Superior temporal gyrus (tissue), 1 donor: ENCODE measurements around the gene RNU5B-1.

ENCODE experiments used
- DNase-seq: peaks from one replicate; pipeline ENCODE4 v3.0.0-alpha.2; 2016; ENCODE audit errors: extremely low spot score

RNU5B-1 gene

DNA sequence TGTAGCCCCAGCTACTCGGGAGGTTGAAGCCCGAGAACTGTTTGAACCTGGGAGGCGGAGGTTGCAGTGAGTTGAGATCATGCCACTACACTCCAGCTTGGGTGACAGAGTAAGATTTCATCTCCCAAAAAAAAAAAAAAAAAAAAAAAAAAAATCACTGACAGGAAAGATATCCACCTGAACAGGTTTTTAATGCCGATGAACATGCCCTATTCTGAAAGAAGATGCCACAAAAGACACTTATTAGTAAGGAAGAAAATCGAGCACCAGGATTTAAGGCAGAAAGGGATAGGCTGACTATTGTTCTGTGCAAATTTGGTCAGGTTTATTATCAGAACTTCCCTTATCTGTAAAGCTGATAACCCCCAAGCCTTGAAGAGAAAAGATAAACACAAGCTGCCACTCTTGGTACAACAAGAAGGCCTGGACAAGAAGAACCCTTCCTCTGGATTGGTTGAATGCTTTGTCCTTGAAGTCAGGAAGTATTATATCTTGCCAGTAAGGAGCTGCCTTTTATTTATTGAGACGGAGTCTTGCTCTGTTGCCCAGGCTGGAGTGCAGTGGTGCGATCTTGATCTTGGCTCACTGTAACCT, 15.1 kb upstream of the RNU5B-1 start:
- DNase-seq = no peak

DNA sequence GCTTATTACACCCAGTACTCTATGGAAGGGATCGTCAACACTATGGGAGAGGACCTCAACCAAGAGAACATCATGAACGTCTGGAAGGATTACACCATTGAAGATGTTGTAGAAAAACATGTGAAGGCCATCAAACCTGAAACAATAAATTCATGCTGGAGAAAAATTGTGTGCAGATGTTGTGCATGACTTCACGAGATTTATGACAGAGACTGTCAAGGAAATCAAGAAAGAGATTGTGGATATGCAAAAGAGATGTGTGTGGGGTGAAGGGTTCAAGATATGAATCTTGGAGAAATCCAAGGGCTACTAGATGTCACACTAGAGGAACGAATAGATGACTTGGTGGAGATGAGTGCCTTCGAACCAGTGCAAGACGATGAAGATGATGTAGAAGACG, 14.2 kb upstream of the RNU5B-1 start:
- DNase-seq = no peak

DNA sequence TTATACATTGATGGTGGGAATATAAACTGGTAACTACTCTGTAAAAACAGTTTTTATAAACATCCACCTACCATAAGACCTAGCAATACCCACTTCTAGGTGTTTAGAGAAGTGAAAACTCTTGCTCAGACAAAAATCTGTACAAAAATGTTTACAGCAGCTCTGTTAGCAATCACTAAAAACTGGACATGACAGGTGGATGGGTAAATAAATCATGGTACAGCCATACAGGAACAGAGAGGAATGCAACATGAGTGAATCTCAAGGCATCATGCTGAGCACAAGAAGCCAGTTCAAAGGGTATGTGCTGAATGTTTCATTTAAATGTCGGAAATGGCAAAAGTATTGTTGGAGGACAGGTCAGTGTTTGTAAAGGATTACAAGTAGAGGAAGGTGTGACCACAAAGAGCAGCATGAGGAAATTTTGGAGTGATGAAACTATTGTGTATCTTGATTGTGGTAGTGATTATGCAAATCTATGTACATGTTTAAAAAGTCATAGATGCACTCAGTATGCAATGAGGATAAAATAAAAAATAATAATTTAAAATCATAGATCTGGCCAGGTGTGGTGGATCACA, 11.4 kb upstream of the RNU5B-1 start:
- no peak for DNase-seq

DNA sequence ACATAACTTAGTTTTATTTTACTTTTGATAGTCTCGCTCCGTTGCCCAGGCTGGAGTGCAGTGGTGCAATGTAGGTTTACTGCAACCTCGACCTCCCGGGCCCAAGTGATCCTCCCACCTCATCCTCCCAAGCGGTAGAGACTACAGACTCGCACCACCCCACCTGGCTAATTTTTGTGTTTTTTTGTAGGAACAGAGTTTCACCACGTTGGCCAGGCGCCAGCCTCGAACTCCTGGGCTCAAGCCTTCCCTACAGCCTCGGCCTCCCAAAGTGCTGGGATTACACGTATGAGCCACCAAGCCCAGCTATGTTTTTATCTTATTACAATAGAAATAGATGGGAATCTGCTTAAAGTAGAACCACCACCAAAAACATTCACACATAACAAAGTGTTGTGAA, 5.7 kb upstream of the RNU5B-1 start:
- no peak for DNase-seq

DNA sequence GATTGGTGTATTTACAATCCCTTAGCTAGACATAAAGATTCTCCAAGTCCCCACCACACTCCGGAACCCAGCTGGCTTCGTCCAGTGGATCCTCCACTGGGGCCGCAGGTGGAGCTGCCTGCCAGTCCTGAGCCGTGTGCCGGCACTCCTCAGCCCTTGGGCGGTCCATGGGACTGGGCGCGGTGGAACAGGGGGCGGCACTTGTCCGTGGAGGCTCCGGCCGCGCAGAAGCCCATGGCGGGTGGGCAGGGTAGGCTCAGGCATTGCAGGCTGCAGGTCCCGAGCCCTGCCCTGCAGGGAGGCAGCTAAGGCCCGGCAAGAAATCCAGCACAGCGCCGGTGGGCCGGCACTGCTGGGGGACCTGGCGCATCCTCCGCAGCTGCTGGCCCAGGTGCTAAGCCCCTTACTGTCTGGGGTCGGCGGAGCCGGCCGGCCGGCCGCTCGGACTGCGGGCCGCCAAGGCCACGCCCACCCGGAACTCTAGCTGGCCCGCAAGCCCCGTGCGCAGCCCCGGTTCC, 3.5 kb upstream of the RNU5B-1 start:
- DNase-seq = no peak

DNA sequence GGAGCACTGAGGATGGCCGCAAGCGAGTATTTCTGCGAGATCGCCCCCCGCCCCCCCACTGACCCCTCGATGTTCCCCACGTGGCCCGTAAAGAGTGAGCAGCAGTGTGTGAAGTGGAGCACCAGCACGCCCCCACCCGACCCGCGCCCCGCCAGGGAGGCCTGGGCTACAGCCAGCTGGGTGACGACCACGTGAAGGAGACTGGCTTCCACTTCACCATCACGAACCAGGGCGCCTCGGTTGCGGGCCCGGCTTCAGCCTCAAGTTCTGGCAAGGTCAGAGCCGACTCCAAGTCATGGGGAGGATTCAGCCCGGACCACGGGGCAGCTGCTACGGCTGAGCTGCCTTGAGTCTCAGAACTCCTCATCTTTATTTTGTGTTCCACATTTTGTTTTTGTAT, 2.4 kb upstream of the RNU5B-1 start:
- no peak for DNase-seq

DNA sequence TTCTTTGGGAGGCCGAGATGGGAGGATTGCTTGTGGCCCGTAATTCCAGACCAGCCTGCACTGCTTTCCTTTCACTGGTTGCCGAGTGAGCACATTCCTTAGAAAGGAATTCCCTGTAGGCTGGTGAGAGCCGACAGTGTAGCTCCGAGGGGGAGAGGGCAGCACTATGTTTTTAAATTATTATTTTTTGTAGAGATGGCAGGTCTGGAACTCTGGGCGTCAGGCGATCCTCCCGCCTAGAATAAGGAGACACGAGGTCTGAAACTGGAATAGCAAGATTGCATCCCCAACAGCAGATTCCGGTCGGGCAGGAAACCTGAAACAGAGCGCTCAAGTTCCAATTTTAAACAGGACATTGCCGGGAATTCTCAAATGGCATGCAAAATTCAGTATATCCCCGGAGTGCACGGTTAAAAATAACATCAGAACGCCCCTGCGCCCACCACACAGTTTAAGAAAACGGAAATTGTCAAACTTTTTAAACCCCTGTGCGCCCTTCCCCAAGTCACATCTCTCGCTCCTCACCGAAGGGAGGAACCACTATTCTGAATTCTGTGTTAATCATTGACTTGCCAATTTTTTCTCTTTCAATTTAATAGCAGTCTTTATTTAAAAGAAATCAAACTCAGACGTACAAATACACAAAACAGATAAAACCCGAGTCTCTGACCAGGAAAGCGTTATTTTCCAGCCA, 643 bp upstream of the RNU5B-1 start:
- DNase-seq = peak; percentile 80

DNA sequence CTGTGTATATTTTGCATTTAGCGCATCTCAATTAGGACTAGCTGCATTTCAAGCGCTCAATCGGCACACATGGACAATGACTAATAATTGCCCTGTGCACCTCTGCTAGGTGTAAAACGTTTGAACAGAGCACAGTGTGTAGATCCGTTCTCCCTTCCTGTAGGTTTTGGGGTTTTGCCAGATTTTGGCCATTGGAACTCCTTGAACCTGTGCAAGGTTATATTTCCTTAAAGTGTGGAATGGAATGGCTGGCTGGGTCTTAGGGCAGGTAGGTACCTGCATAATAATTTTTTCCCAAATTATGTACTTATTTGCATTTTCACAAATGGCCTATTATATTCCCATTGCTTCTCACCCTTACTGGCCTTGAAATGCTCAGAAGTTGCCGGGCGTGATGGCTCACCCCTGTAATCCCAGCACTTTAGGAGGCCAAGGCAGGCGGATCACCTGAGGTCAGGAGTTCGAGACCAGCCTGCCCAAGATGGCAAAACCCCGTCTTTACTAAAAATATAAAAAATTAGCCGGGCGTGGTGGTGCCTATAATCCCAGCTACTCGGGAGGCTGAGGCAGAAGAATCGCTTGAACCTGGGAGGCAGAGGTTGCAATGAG, 777 bp downstream of the RNU5B-1 start:
- no peak for DNase-seq

DNA sequence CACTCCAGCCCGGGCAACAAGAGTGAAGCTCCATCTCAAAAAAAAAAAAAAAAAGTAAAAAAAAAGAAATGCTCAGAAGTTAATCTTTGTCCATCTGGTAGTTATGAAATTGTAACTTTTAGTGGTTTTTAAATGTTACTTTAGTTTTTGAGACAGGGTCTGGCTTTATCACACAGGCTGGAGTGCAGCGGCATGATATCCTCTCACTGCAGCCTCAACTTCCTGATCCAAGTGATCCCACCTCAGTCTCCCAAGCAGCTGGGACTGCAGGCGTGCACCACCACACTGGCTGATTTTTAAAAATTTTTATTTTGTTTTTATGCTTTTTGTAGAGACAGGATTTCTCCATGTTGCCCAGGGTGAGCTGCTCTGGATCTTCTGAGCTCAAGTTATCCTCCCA, 1.3 kb downstream of the RNU5B-1 start:
- no peak for DNase-seq

DNA sequence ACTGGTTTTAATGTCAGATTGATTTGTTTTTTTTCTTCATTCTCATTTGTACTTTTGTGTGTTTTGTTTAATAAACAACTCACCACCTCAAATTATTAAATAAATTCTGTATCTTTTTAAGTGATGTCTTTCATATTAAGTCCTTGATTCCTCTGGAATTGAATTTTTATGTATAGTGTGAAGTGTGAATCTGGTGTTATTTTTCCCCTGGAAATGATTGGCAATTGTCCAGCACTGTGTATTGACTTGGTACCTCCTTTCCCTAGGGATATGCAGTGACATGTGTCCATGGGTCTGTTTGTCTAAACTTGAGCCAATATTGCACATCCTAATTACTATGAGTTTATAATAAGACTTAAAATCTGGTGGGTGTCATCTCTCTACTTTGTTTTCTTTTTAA, 2.1 kb downstream of the RNU5B-1 start:
- no peak for DNase-seq

DNA sequence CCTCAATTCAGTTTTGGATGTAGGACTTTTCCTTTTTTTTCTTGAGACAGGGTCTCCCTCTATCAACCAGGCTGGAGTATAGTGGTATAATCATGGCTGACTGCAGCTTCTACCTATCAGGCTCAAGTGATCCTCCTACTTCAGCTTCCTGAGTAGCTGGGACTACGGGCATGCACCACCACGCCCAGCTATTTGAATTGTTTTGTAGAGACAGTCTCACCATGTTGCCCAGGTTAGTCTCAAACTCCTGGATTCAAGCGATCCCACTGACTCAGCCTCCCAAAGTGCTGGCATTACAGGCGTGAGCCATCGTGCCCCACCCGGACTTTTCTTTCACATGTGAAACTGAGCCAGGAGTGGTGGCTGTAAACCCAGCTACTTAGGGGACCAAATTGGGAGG, 3.5 kb downstream of the RNU5B-1 start:
- no peak for DNase-seq

DNA sequence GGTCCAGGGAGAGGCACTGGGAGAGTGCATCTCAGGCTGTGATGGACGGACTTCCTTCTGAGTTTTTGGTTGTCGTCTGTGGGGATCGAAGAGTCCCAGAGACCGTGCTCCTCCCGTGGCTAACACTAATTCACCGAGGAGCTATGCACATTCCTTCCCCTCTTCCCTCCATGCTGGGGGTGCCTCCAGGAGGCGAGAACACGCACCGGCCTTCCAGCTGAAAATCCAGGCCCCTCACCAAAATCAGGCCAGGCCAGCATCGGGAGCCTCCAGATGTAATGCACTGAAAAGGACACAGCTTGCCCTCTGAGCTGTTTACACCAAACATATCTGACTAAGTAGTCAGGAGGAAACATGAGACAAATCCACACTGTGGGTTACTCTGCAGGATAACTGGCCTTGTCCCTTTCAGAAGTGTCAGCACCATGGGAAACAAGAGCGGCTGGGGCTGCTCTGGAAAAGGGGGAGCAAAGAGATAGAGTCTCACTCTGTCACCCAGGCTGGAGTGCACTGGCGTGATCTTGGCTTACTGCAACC, 5.5 kb downstream of the RNU5B-1 start:
- no peak for DNase-seq

DNA sequence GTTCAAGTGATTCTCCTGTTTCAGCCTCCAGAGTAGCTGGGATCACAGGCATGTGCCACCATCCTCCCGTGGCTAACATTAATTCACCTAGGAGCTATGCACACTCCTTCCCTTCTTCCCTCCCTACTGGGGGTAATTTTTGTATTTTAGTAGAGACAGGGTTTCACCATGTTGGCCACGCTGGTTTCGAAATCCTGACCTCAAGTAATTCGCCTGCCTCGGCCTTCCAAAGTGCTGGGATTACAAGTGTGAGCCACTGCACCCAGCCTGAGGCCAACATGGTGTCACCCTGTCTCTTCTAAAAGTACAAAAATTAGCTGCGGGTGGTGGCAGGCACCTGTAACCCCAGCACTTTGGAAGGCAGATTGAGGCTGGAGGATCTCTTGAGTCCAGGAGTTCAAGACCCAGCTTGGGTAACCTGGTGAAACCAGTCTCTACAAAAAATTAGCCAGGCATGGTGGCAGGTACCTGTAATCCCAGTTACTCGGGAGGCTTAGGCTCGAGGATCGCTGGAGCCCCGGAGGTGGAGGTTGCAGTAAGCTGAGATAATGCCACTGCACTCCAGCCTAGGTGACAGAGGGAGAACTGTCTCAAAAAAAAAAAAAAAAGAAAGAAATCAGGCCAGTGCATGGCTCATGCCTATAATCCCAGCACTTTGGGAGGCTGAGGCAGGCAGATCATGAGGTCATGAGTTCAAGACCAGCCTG, 6.1 kb downstream of the RNU5B-1 start:
- DNase-seq = no peak

DNA sequence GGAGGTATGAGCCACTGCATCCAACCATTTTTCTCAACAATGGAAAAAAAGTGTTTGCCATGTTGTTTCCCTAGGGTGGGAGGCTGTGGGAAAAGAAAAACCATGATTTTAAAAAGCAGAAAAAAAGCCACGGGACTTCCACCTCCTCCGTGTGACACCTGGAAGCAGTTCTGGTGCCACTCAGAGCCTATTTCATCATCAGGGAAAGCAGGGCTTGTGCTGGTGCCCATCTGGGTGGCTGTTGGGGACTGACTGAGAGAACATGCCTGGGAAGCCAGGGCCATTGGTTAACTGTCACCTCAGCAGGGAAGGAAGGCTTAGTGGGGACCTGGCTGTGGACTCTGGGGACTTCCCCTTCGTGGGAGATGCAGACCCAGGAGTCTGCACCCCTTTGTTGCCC, 7.3 kb downstream of the RNU5B-1 start:
- DNase-seq = no peak

DNA sequence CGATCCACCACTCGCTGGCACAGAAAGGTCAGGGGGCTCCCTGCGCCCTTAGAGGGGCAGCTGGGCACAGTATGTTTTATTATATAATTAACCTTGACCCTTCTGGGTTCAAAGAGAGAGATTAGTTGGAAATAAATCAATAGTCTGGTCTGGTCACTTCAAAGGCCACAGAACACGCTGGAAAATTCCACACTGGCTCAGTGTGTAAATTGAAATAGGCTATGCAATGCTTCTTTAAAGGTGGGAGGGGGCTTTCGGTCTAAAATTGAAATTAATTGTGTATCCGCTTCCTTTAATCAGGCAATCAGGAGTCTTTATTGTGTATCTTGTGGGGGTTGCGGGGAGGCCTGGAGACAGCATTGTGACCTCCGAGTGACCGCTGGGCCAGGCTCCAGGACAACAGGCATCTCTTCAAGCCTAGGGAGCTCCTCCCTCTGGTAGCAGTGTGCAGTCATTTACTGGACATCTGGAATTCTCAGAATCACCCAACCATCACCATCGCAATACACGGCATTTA, 8.0 kb downstream of the RNU5B-1 start:
- peak; percentile 58 for DNase-seq

DNA sequence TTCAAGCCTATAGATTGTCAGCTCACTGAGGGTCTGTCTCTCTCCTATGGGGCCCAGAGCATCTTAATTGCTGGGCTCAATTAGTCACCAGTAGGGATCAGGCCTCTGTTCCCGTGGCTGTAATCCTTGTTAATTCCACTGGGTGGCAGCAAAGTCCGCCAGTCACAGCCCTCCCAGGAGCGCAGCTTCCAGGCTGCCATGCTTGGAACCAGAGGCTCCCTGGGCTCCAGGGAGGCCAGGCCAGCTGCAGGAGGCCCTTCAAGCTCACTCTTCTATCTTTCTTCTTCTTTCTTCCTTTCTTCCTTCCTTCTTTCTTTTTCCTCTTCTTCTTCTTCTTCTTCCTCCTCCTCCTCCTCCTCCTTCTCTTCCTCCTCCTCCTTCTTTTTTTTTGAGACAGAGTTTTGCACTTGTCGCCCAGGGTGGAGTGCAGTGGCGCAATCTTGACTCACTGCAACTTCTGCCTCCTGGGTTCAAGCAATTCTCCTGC, 14.4 kb downstream of the RNU5B-1 start:
- DNase-seq = peak; percentile 96

DNA sequence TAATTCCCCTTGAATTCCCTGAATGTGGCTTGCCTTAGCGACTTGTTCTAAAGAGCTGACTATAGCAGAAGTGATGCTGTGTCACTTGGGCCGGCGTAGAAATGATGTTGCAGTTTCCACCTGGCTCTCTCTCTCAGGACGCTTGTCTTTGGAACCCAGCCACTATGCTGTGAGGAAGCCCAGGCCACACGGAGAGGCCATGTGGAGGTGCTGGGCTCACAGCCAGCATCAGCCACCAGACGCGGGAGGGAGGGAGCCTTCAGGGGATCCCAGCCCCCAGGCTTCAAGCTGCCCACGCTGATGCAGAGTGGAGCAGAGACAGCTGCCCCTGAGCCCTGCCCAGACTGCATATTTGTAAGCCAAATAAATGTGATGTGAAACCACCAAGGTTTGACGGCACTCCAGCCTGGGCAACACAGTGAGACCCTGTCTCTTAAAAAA, 18.6 kb downstream of the RNU5B-1 start:
- DNase-seq = no peak

DNA sequence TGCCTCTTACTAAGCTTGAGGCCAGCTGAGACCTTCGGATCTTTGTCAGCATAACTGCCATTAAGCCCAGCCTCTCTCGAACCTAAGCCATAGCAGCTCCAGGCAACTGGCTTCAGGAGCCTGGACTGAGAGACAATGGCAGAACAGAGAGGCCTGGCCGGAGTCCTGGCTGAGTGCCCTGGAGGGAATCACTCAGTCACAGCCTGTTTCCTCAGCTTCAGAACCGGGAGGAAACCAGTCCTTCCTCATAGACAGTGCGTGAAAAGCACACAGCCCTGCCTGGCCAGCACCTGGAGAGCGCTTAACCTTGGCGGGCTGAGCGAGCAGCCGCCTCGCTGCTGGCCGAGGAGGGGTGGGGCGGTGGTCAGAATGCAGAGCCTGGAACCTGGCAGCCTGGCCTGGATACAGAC, 21.6 kb downstream of the RNU5B-1 start:
- no peak for DNase-seq

DNA sequence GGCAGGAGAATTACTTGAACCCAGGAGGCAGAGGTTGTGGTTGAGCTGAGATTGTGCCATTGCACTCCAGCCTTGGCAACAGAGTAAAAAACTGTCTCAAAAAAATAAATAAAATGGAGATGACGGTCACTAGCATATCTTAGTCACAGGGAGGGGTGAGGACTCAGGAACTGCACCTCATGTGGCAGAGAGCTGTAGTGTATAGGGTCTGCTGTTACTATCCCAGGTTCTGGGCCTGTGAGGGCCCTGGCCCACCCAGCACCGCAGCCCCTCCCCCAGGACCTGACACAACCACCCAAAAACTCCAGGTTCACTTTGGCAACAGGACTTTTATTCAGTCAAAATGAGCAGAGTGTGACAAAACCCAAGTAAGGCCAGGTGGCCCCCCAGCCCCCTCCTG, 22.3 kb downstream of the RNU5B-1 start:
- no peak for DNase-seq

DNA sequence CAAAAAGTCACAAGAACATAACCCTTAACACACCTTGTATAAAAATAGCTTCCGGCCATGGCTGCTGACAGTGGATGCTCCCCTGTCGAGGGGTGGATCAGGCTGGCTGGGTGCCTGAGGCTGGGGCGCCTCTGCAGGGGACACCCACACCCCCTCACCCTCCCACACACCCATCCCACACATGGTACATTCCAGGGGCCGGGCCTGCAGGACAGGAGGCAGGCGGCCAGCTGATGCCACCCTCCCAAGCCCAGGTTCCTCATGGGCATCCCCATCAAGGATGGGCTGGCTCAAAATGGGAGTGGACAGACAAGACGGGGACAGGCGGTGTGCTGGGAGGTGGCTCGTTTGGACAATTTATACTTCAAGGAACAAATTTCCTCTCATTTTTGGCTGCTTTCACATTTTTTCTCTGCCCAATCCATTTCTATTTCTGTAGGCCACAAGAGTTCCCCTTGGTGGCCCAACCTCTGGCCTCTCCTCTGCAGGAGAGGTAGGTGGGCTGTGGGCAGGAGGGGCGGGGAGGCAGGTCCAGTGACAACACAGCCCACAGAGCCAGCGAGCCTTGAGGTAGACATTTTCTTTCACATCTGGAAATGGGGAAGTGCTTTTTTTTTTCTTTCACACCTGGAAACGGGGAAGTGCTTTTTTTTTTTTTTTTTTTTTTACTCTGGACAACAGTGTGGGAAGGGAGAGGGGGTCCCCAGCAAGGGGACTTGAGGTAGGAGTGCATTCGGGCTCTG, 23.3 kb downstream of the RNU5B-1 start:
- no peak for DNase-seq
